ENCODE data around the gene DYNC1I1.

DNA sequence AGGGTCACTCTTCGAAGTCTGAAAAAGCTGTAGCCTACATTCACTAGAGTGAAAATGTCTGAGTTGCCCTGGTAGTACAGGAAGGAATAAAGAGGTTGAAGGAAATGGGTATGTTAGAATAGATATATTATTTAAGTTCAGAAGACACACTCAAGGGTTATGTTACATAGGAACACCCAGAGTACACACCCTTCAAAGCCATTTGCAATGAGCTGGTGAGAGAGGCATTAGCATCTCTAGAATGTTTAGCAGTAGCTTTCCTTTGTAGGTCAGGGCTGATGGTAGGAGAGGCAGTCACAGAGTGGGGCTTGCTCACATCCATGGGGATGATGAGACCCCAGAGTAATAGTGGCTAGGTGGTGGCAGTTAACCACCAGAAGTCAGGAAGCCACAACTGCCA is 328.4 kb downstream of the DYNC1I1 start:
- no peak for TF ChIP-seq CTCF (conservative IDR thresholded peaks at IDR 0.05; ENCODE audit: low read length)
- TF ChIP-seq EZH2phosphoT487 (IDR thresholded peaks at IDR 0.05; ENCODE audit: borderline replicate concordance): no peak

Measured in Loucy (cell line).